ENCODE measurements around the gene LOC128125822.

Gene LOC128125822

GRCh38 chr6:63523630-63524029, 48.6 kb upstream of the LOC128125822 start:
- Histone ChIP-seq H4K20me1 (ENCODE audit: insufficient read depth) (no peaks in the 10 kb centered on the region), H3K27me3 (ENCODE audit: insufficient read depth, low read depth, low read length) (no peaks in the 10 kb centered on the region), H3K79me2 (replicated peaks; ENCODE audit: insufficient read depth, low read length) (no peaks in the 10 kb centered on the region), H3K4me3 (ENCODE audit: low read length) (no peak overlapping the region), H2AFZ (ENCODE audit: low read depth, low read length) (no peak overlapping the region), H3K9me2 (ENCODE audit: insufficient read depth, low read length) (no peaks in the 10 kb centered on the region), H3K9ac (ENCODE audit: low read length) (no peak overlapping the region), H3K4me2 (ENCODE audit: low read length) (no peak overlapping the region), H3K27ac (ENCODE audit: low read length) (no peak overlapping the region), H3F3A (ENCODE audit: insufficient read depth, low read length, poor library complexity, severe bottlenecking) (no peaks in the 10 kb centered on the region), H3K9me3 (ENCODE audit: low read length) (no peaks in the 10 kb centered on the region), H3K36me3 (ENCODE audit: insufficient read depth, low read length) (no peaks in the 10 kb centered on the region)
- TF ChIP-seq MXI1 (conservative IDR thresholded peaks at IDR 0.05; ENCODE audit: poor library complexity, severe bottlenecking) (no peak), REST (IDR thresholded peaks at IDR 0.05; ENCODE audit: borderline replicate concordance) (no peak), SMC3 (conservative IDR thresholded peaks at IDR 0.05; ENCODE audit: poor library complexity) (no peak), RAD21 (conservative IDR thresholded peaks at IDR 0.05) (no peak), CTCF (IDR thresholded peaks at IDR 0.05; ENCODE audit: poor library complexity, severe bottlenecking) (no peak), POLR2AphosphoS5 (IDR thresholded peaks at IDR 0.05) (no peak)

GRCh38 chr6:63525186-63525878, 46.9 kb upstream of the LOC128125822 start:
- no peaks in the 10 kb centered on the region for H3K9me3 ChIP-seq (ENCODE audit: low read length)
- no peak overlapping the region for H3K9ac ChIP-seq (ENCODE audit: low read length)
- H3F3A ChIP-seq (ENCODE audit: insufficient read depth, low read length, poor library complexity, severe bottlenecking) = no peaks in the 10 kb centered on the region
- H3K36me3 ChIP-seq (ENCODE audit: insufficient read depth, low read length) = no peaks in the 10 kb centered on the region
- no peak overlapping the region for H3K4me2 ChIP-seq (ENCODE audit: low read length)
- no peaks in the 10 kb centered on the region for H3K9me2 ChIP-seq (ENCODE audit: insufficient read depth, low read length)
- no peak overlapping the region for H2AFZ ChIP-seq (ENCODE audit: low read depth, low read length)
- no peak for TF ChIP-seq RAD21 (conservative IDR thresholded peaks at IDR 0.05)
- no peak for TF ChIP-seq MXI1 (conservative IDR thresholded peaks at IDR 0.05; ENCODE audit: poor library complexity, severe bottlenecking)
- no peak overlapping the region for H3K4me3 ChIP-seq (ENCODE audit: low read length)
- no peaks in the 10 kb centered on the region for H3K79me2 ChIP-seq (replicated peaks; ENCODE audit: insufficient read depth, low read length)
- H3K27ac ChIP-seq (ENCODE audit: low read length) = no peak overlapping the region
- no peaks in the 10 kb centered on the region for H3K27me3 ChIP-seq (ENCODE audit: insufficient read depth, low read depth, low read length)
- H4K20me1 ChIP-seq (ENCODE audit: insufficient read depth) = no peaks in the 10 kb centered on the region

GRCh38 chr6:63526931-63527330, 45.3 kb upstream of the LOC128125822 start:
- Histone ChIP-seq H3K27ac (ENCODE audit: low read length) (no peak overlapping the region), H3K9me3 (ENCODE audit: low read length) (no peaks in the 10 kb centered on the region), H3K9ac (ENCODE audit: low read length) (no peak overlapping the region), H3K4me3 (ENCODE audit: low read length) (no peak overlapping the region), H3K36me3 (ENCODE audit: insufficient read depth, low read length) (no peaks in the 10 kb centered on the region), H3K79me2 (replicated peaks; ENCODE audit: insufficient read depth, low read length) (no peaks in the 10 kb centered on the region), H3K9me2 (ENCODE audit: insufficient read depth, low read length) (no peaks in the 10 kb centered on the region), H4K20me1 (ENCODE audit: insufficient read depth) (no peaks in the 10 kb centered on the region), H3F3A (ENCODE audit: insufficient read depth, low read length, poor library complexity, severe bottlenecking) (no peaks in the 10 kb centered on the region), H3K27me3 (ENCODE audit: insufficient read depth, low read depth, low read length) (no peaks in the 10 kb centered on the region), H3K4me2 (ENCODE audit: low read length) (no peak overlapping the region), H2AFZ (ENCODE audit: low read depth, low read length) (no peak overlapping the region)
- no peak for TF ChIP-seq EZH2 (IDR thresholded peaks at IDR 0.05; ENCODE audit: borderline replicate concordance, insufficient read depth, low read length, poor library complexity, severe bottlenecking)
- TF ChIP-seq REST (IDR thresholded peaks at IDR 0.05; ENCODE audit: borderline replicate concordance) = no peak
- no peak for TF ChIP-seq EP300 (conservative IDR thresholded peaks at IDR 0.05; ENCODE audit: poor library complexity, severe bottlenecking)
- no peak for TF ChIP-seq TAF1 (IDR thresholded peaks at IDR 0.05; ENCODE audit: low read depth)
- no peak for TF ChIP-seq RAD21 (conservative IDR thresholded peaks at IDR 0.05)
- no peak for TF ChIP-seq MXI1 (conservative IDR thresholded peaks at IDR 0.05; ENCODE audit: poor library complexity, severe bottlenecking)
- no peak for TF ChIP-seq SMC3 (conservative IDR thresholded peaks at IDR 0.05; ENCODE audit: poor library complexity)
- no peak for TF ChIP-seq CTCF (IDR thresholded peaks at IDR 0.05; ENCODE audit: poor library complexity, severe bottlenecking)
- no peak for TF ChIP-seq POLR2AphosphoS5 (IDR thresholded peaks at IDR 0.05)

Data from neural cell (in vitro differentiated cells).